Mesendoderm (in vitro differentiated cells): ENCODE measurements around the gene CPEB4.

Experiments
- DNase-seq: peaks from one replicate; pipeline ENCODE4 v3.0.0; 2013
- H2AK5ac ChIP-seq: 2 replicates; pipeline ENCODE4 v1.6.1; 2013; ENCODE audit warnings: low read length, inconsistent platforms
- H2BK120ac ChIP-seq: 2 replicates; pipeline ENCODE4 v1.6.1; 2013; ENCODE audit warnings: low read depth, mild to moderate bottlenecking, low read length, moderate library complexity, mixed read lengths
- H2BK15ac ChIP-seq: replicated peaks from 2 replicates; pipeline ENCODE4 v1.6.1; 2013; ENCODE audit warnings: low read depth, mild to moderate bottlenecking, moderate library complexity
- H2BK5ac ChIP-seq: 2 replicates; pipeline ENCODE4 v1.6.1; 2013; ENCODE audit warnings: low read length, inconsistent platforms
- H3K18ac ChIP-seq: 2 replicates; pipeline ENCODE4 v1.6.1; 2013; ENCODE audit warnings: mild to moderate bottlenecking, low read length, mixed read lengths
- H3K23ac ChIP-seq: one replicate; pipeline ENCODE4 v1.6.1; 2013; ENCODE audit warnings: low read length
- H3K27ac ChIP-seq: 2 replicates; pipeline ENCODE4 v1.5.1; 2013; ENCODE audit warnings: low read depth, mild to moderate bottlenecking, inconsistent platforms, low read length, moderate library complexity
- H3K27me3 ChIP-seq: 2 replicates; pipeline ENCODE4 v1.6.1; 2013; ENCODE audit warnings: low read length, control low read depth, mild to moderate bottlenecking, inconsistent platforms; ENCODE audit not compliant: insufficient read depth, poor library complexity
- H3K36me3 ChIP-seq: 2 replicates; pipeline ENCODE4 v1.6.1; 2013; ENCODE audit warnings: low read length, inconsistent platforms; ENCODE audit not compliant: control insufficient read depth, insufficient read depth
- H3K4ac ChIP-seq: one replicate; pipeline ENCODE4 v1.6.1; 2013; ENCODE audit warnings: low read depth, mild to moderate bottlenecking, low read length, moderate library complexity
- H3K4me1 ChIP-seq: 2 replicates; pipeline ENCODE4 v1.6.1; 2013; ENCODE audit warnings: low read depth, low read length, inconsistent platforms; ENCODE audit not compliant: control insufficient read depth
- H3K4me2 ChIP-seq: 2 replicates; pipeline ENCODE4 v1.6.1; 2013; ENCODE audit warnings: low read length
- H3K4me3 ChIP-seq: 2 replicates; pipeline ENCODE4 v1.5.1; 2013; ENCODE audit warnings: mild to moderate bottlenecking, low read length
- H3K56ac ChIP-seq: one replicate; pipeline ENCODE4 v1.6.1; 2013; ENCODE audit warnings: low read length
- H3K79me1 ChIP-seq: 2 replicates; pipeline ENCODE4 v1.6.1; 2013; ENCODE audit warnings: low read length, inconsistent platforms
- H3K79me2 ChIP-seq: 2 replicates; pipeline ENCODE4 v1.6.1; 2013; ENCODE audit warnings: mild to moderate bottlenecking, low read length; ENCODE audit not compliant: control insufficient read depth, insufficient read depth
- H3K9ac ChIP-seq: 2 replicates; pipeline ENCODE4 v1.6.1; 2013; ENCODE audit warnings: low read length, inconsistent platforms
- H4K5ac ChIP-seq: one replicate; pipeline ENCODE4 v1.6.1; 2013; ENCODE audit warnings: low read length
- H4K8ac ChIP-seq: one replicate; pipeline ENCODE4 v1.6.1; 2013; ENCODE audit warnings: low read depth, mild to moderate bottlenecking, control low read depth, low read length, moderate library complexity
- WGBS: extraction: QIAGEN DNeasy Blood & Tissue Kit; methylation state at CpG from one replicate; pipeline ENCODE4 v1.1.7; 2013; ENCODE audit warnings: low lambda C conversion rate, missing lambda C conversion rate; ENCODE audit not compliant: insufficient coverage; ENCODE audit errors: extremely low coverage; 5-methylcytosine and 5-hydroxymethylcytosine counted together

CPEB4 gene

GRCh38 chr5:173915310-173916014 is 27.3 kb downstream of the CPEB4 start:
- Histone ChIP-seq H3K4me1 (peaks cover 2% of the 10 kb centered on the region), H3K79me2 (no peaks in the 10 kb centered on the region), H3K9ac (no peak overlapping the region), H3K23ac (no peak overlapping the region), H3K4me2 (no peak overlapping the region), H3K79me1 (no peaks in the 10 kb centered on the region), H3K27ac (no peak overlapping the region), H3K4me3 (no peak overlapping the region), H4K8ac (no peak overlapping the region), H3K36me3 (no peaks in the 10 kb centered on the region), H3K56ac (no peak overlapping the region), H2BK5ac (no peak overlapping the region), H3K27me3 (no peaks in the 10 kb centered on the region), H3K4ac (no peak overlapping the region), H2BK120ac (no peak overlapping the region), H2AK5ac (no peak overlapping the region), H4K5ac (no peak overlapping the region), H3K18ac (no peak overlapping the region), H2BK15ac (no peak overlapping the region)
- no CpG with 5 or more reads among the region's 7 CpGs for WGBS
- no peak for DNase-seq

DNA sequence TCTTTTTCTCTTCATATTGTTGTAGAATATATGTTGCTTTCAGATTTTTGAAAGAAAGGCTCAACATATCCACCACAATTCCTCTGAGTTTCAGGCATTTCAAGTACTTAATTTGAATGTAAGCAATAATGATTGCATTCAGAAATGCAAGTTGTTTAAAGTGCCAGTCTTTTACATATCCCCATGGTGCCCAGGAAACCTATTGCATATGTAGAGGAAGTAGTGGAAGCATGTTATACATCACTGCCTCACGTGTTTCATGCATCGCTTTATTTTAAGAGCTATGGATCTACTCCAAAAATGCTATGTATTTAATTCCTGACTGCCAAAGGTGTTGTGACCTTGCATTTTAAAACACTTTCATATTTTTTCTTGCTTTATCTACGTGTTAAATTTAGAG is 28.1 kb downstream of the CPEB4 start:
- WGBS: no CpG with 5 or more reads among the region's 3 CpGs
- no peaks in the 10 kb centered on the region for H3K36me3 ChIP-seq
- no peak overlapping the region for H2BK120ac ChIP-seq
- no peak overlapping the region for H2BK15ac ChIP-seq
- H3K4me2 ChIP-seq: no peak overlapping the region
- H3K18ac ChIP-seq: no peak overlapping the region
- H3K4me1 ChIP-seq: peaks cover 2% of the 10 kb centered on the region
- H3K79me1 ChIP-seq: no peaks in the 10 kb centered on the region
- no peaks in the 10 kb centered on the region for H3K27me3 ChIP-seq
- H2BK5ac ChIP-seq: no peak overlapping the region
- H3K9ac ChIP-seq: no peak overlapping the region
- no peak overlapping the region for H3K4me3 ChIP-seq
- H3K23ac ChIP-seq: no peak overlapping the region
- no peak overlapping the region for H2AK5ac ChIP-seq
- H3K79me2 ChIP-seq: no peaks in the 10 kb centered on the region
- peak; percentile 50 for DNase-seq
- no peak overlapping the region for H3K56ac ChIP-seq
- no peak overlapping the region for H3K27ac ChIP-seq
- no peak overlapping the region for H4K5ac ChIP-seq
- H4K8ac ChIP-seq: no peak overlapping the region
- H3K4ac ChIP-seq: no peak overlapping the region

GRCh38 chr5:173917788-173918786 is 29.9 kb downstream of the CPEB4 start:
- Histone ChIP-seq H3K4me2 (peak overlapping the region; percentile 28), H3K36me3 (no peaks in the 10 kb centered on the region), H3K56ac (peak overlapping the region; percentile 73), H3K27me3 (no peaks in the 10 kb centered on the region), H3K27ac (no peak overlapping the region), H3K9ac (peak overlapping the region; percentile 57), H3K18ac (peak overlapping the region; percentile 85), H3K23ac (no peak overlapping the region), H2AK5ac (no peak overlapping the region), H2BK15ac (peak overlapping the region; percentile 96), H3K4me1 (peaks cover 2% of the 10 kb centered on the region), H3K4ac (no peak overlapping the region), H4K5ac (no peak overlapping the region), H2BK5ac (no peak overlapping the region), H4K8ac (no peak overlapping the region), H3K79me2 (no peaks in the 10 kb centered on the region), H3K4me3 (peak overlapping the region; percentile 7), H2BK120ac (no peak overlapping the region), H3K79me1 (no peaks in the 10 kb centered on the region)
- WGBS: no CpG with 5 or more reads among the region's 19 CpGs
- DNase-seq: peak; percentile 93

- no peak for DNase-seq
- no peaks in the 10 kb centered on the region for H3K27me3 ChIP-seq
- H3K4me2 ChIP-seq: no peak overlapping the region
- H3K4ac ChIP-seq: no peak overlapping the region
- H2BK5ac ChIP-seq: no peak overlapping the region
- H2BK120ac ChIP-seq: no peak overlapping the region
- H3K27ac ChIP-seq: no peak overlapping the region
- H3K79me2 ChIP-seq: no peaks in the 10 kb centered on the region
- no peak overlapping the region for H2BK15ac ChIP-seq
- no peak overlapping the region for H3K56ac ChIP-seq
- H3K79me1 ChIP-seq: no peaks in the 10 kb centered on the region
- no peak overlapping the region for H3K23ac ChIP-seq
- H4K5ac ChIP-seq: no peak overlapping the region
- H3K36me3 ChIP-seq: no peaks in the 10 kb centered on the region
- no peak overlapping the region for H2AK5ac ChIP-seq
- H4K8ac ChIP-seq: no peak overlapping the region
- no peak overlapping the region for H3K18ac ChIP-seq
- WGBS: no CpG with 5 or more reads among the region's 2 CpGs
- no peak overlapping the region for H3K9ac ChIP-seq
- H3K4me3 ChIP-seq: no peak overlapping the region
- peaks cover 2% of the 10 kb centered on the region for H3K4me1 ChIP-seq
Measured at GRCh38 chr5:173919443-173919842, 31.3 kb downstream of the CPEB4 start.

DNA sequence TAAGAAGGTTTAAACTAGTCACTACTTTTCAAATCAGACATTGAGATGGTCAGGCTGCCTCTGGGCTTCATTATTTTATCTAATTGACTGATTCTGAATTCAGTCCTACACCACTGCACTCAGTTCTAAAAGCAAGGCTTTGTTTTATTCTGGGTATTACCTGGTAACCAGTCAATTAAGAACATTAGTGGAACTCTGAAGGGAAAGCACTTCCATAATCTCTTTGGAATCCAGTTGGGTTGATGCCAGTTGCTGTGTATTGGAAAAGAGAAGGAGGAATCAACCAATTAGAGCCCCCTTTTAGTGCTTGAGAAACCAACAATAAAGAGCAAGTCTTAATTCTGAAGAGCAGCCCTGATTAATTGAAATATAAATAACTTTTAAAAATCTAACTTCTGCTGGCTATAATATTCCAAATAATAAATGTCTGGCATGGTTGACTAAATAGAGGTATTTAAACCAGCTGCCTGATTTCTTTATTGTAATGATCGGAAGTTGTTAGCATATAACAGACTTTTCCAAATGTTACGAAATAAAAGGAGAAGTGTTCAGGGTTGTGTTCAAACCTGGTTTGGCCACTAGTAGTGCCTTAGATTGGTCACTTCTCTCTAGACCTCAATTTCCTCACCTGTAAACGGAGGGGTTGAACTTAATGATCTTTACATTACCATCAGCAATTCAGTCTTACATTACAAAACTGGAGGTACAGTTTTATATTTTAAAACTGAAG is 32.0 kb downstream of the CPEB4 start:
- H3K27me3 ChIP-seq: no peaks in the 10 kb centered on the region

More for the DNA sequence above, 32.0 kb downstream of the CPEB4 start:
- Histone ChIP-seq H4K5ac (no peak overlapping the region), H4K8ac (no peak overlapping the region), H3K27ac (no peak overlapping the region), H2BK15ac (peak overlapping the region; percentile 19), H3K36me3 (no peaks in the 10 kb centered on the region), H3K4me2 (no peak overlapping the region), H3K23ac (no peak overlapping the region), H2BK120ac (no peak overlapping the region), H2AK5ac (no peak overlapping the region), H3K79me2 (no peaks in the 10 kb centered on the region), H3K18ac (no peak overlapping the region), H3K79me1 (no peaks in the 10 kb centered on the region), H2BK5ac (no peak overlapping the region), H3K4me3 (no peak overlapping the region), H3K56ac (no peak overlapping the region), H3K9ac (no peak overlapping the region), H3K4me1 (peaks cover 5% of the 10 kb centered on the region), H3K4ac (no peak overlapping the region)
- no CpG with 5 or more reads among the region's 3 CpGs for WGBS
- no peak for DNase-seq
